Karpas-422 (cell line): ENCODE data around the gene BRS3. TPM values are rescaled to one million over a fixed set of nuclear protein-coding genes. Genes with fewer than 3 reads are reported as not detected.

Experiments
- DNase-seq: peaks from one replicate; pipeline ENCODE4 v3.0.0-alpha.2; 2015
- H2AFZ ChIP-seq: fragments of 200-600 bp; sonication (generic); 2 replicates; pipeline ENCODE4 v1.6.1; 2014; ENCODE audit warnings: antibody characterized with exemption, low read length, mixed read lengths
- H3K27ac ChIP-seq: fragments of 200-600 bp; sonication (generic); 2 replicates; pipeline ENCODE4 v1.5.1; 2014; ENCODE audit warnings: mild to moderate bottlenecking, low read length, moderate library complexity
- H3K27me3 ChIP-seq: fragments of 200-600 bp; sonication (generic); 2 replicates; pipeline ENCODE4 v1.6.1; 2014; ENCODE audit warnings: low read length, mixed read lengths
- H3K36me3 ChIP-seq: fragments of 200-600 bp; sonication (generic); 2 replicates; pipeline ENCODE4 v1.6.1; 2014; ENCODE audit warnings: low read length, mixed read lengths; ENCODE audit not compliant: insufficient read depth
- H3K4me1 ChIP-seq: fragments of 200-600 bp; sonication (generic); 2 replicates; pipeline ENCODE4 v1.6.1; 2014; ENCODE audit warnings: mild to moderate bottlenecking, low read length, mixed read lengths
- H3K4me2 ChIP-seq: fragments of 200-600 bp; sonication (generic); 2 replicates; pipeline ENCODE4 v1.6.1; 2014; ENCODE audit warnings: low read length, low read depth, mild to moderate bottlenecking; ENCODE audit not compliant: poor library complexity, severe bottlenecking
- H3K4me3 ChIP-seq: fragments of 200-600 bp; sonication (generic); 2 replicates; pipeline ENCODE4 v1.5.1; 2014; ENCODE audit warnings: mild to moderate bottlenecking, antibody characterized with exemption, low read length, mixed read lengths
- H3K79me2 ChIP-seq: fragments of 200-600 bp; sonication (generic); 2 replicates; pipeline ENCODE4 v1.6.1; 2014; ENCODE audit warnings: mild to moderate bottlenecking, low read length, mixed read lengths
- H3K9ac ChIP-seq: fragments of 200-600 bp; sonication (generic); 2 replicates; pipeline ENCODE4 v1.6.0; 2014; ENCODE audit warnings: low read length
- H3K9me2 ChIP-seq: fragments of 200-600 bp; sonication (generic), shearing (Covaris generic); replicated peaks from 2 replicates; pipeline ENCODE4 v1.6.0; 2014; ENCODE audit warnings: mild to moderate bottlenecking, low read length, moderate library complexity; ENCODE audit not compliant: insufficient read depth
- H3K9me3 ChIP-seq: fragments of 300-700, 200-600 bp; sonication (generic); 2 replicates; pipeline ENCODE4 v1.6.1; 2014; ENCODE audit warnings: low read length, mixed read lengths
- H4K20me1 ChIP-seq: fragments of 200-600 bp; sonication (generic); 2 replicates; pipeline ENCODE4 v1.6.1; 2014; ENCODE audit warnings: mild to moderate bottlenecking, antibody characterized with exemption, low read length, low read depth; ENCODE audit not compliant: insufficient read depth
- total RNA-seq: library from RNA; depleted of rRNA; stranded (reverse); fragments of >200 nt; shearing (Covaris generic); gene quantifications from 2 replicates; pipeline ENCODE4 v1.2.3, GENCODE V29; 2014; ENCODE audit warnings: low replicate concordance

BRS3 gene
- total RNA-seq, 1 experiment from 2014 or later = not detected

- Histone ChIP-seq H3K27me3 (no peaks in the 10 kb centered on the region), H3K79me2 (no peaks in the 10 kb centered on the region), H3K9me3 (no peaks in the 10 kb centered on the region), H3K36me3 (no peaks in the 10 kb centered on the region), H3K27ac (no peak overlapping the region), H3K9ac (no peak overlapping the region), H3K4me1 (peaks cover 13% of the 10 kb centered on the region), H3K4me2 (no peak overlapping the region), H2AFZ (no peak overlapping the region), H3K9me2 (no peaks in the 10 kb centered on the region), H4K20me1 (no peaks in the 10 kb centered on the region), H3K4me3 (no peak overlapping the region)
- DNase-seq = peak; percentile 4
These were observed 12.5 kb upstream of the BRS3 start for GRCh38 chrX:136475236-136475635.

GRCh38 chrX:136476501-136476900 lies 11.2 kb upstream of the BRS3 start:
- Histone ChIP-seq H3K9me2 (no peaks in the 10 kb centered on the region), H3K36me3 (no peaks in the 10 kb centered on the region), H3K9me3 (no peaks in the 10 kb centered on the region), H3K4me3 (no peak overlapping the region), H3K27ac (no peak overlapping the region), H3K4me2 (peak overlapping the region; percentile 14), H3K27me3 (no peaks in the 10 kb centered on the region), H2AFZ (no peak overlapping the region), H3K4me1 (peaks cover 13% of the 10 kb centered on the region), H4K20me1 (no peaks in the 10 kb centered on the region), H3K9ac (no peak overlapping the region), H3K79me2 (no peaks in the 10 kb centered on the region)
- DNase-seq = peak; percentile 46

- Histone ChIP-seq H4K20me1 (no peaks in the 10 kb centered on the region), H3K27me3 (no peaks in the 10 kb centered on the region), H3K9me2 (no peaks in the 10 kb centered on the region), H3K79me2 (no peaks in the 10 kb centered on the region), H3K9ac (no peak overlapping the region), H3K4me2 (peak overlapping the region; percentile 14), H3K9me3 (no peaks in the 10 kb centered on the region), H3K27ac (no peak overlapping the region), H3K4me3 (no peak overlapping the region), H3K36me3 (no peaks in the 10 kb centered on the region), H2AFZ (no peak overlapping the region), H3K4me1 (peaks cover 13% of the 10 kb centered on the region)
- DNase-seq = peak; percentile 50
These were observed 10.7 kb upstream of the BRS3 start for GRCh38 chrX:136477026-136477425.

- Histone ChIP-seq H3K79me2 (no peaks in the 10 kb centered on the region), H3K9me2 (no peaks in the 10 kb centered on the region), H3K4me2 (no peak overlapping the region), H3K4me3 (no peak overlapping the region), H3K27ac (no peak overlapping the region), H3K27me3 (no peaks in the 10 kb centered on the region), H4K20me1 (no peaks in the 10 kb centered on the region), H3K4me1 (peaks cover 13% of the 10 kb centered on the region), H3K9me3 (no peaks in the 10 kb centered on the region), H3K9ac (no peak overlapping the region), H2AFZ (no peak overlapping the region), H3K36me3 (no peaks in the 10 kb centered on the region)
- DNase-seq = no peak
These were observed 7.4 kb upstream of the BRS3 start for GRCh38 chrX:136480383-136480782.

GRCh38 chrX:136488706-136489105 lies 959 bp downstream of the BRS3 start:
- H2AFZ ChIP-seq = no peak overlapping the region
- H3K27me3 ChIP-seq = 0 out of 2 replicates have a peak, but pooled peaks cover 2% of the 10 kb centered on the region
- H3K9me3 ChIP-seq = no peaks in the 10 kb centered on the region
- no peaks in the 10 kb centered on the region for H3K79me2 ChIP-seq
- H4K20me1 ChIP-seq = no peaks in the 10 kb centered on the region
- no peaks in the 10 kb centered on the region for H3K9me2 ChIP-seq
- no peak overlapping the region for H3K4me2 ChIP-seq
- no peak overlapping the region for H3K4me3 ChIP-seq
- no peak overlapping the region for H3K27ac ChIP-seq
- H3K4me1 ChIP-seq = no peaks in the 10 kb centered on the region; the same call in 1 of the 2 replicates
- H3K36me3 ChIP-seq = no peaks in the 10 kb centered on the region
- H3K9ac ChIP-seq = no peak overlapping the region
- DNase-seq = peak; percentile 38

- Histone ChIP-seq H3K4me1 (peaks cover 14% of the 10 kb centered on the region), H3K4me2 (no peak overlapping the region), H3K36me3 (no peaks in the 10 kb centered on the region), H4K20me1 (no peaks in the 10 kb centered on the region), H3K27ac (no peak overlapping the region), H3K9me3 (no peaks in the 10 kb centered on the region), H3K79me2 (no peaks in the 10 kb centered on the region), H3K9ac (no peak overlapping the region), H3K27me3 (0 out of 2 replicates have a peak, but pooled peaks cover 2% of the 10 kb centered on the region), H3K9me2 (no peaks in the 10 kb centered on the region), H3K4me3 (no peak overlapping the region), H2AFZ (no peak overlapping the region)
- no peak for DNase-seq
These were observed 4.1 kb downstream of the BRS3 start for GRCh38 chrX:136491832-136492231.

- peaks cover 14% of the 10 kb centered on the region for H3K4me1 ChIP-seq
- no peaks in the 10 kb centered on the region for H3K9me3 ChIP-seq
- no peaks in the 10 kb centered on the region for H3K9me2 ChIP-seq
- no peak overlapping the region for H3K27ac ChIP-seq
- H3K4me2 ChIP-seq = no peak overlapping the region
- DNase-seq = no peak
- H4K20me1 ChIP-seq = no peaks in the 10 kb centered on the region
- H3K36me3 ChIP-seq = no peaks in the 10 kb centered on the region
- H3K9ac ChIP-seq = no peak overlapping the region
- no peak overlapping the region for H2AFZ ChIP-seq
- peaks cover 5% of the 10 kb centered on the region for H3K79me2 ChIP-seq
- no peak overlapping the region for H3K4me3 ChIP-seq
- H3K27me3 ChIP-seq = 0 out of 2 replicates have a peak, but pooled peaks cover 2% of the 10 kb centered on the region
These were observed 5.3 kb downstream of the BRS3 start for GRCh38 chrX:136493011-136493410.

GRCh38 chrX:136495043-136495442 lies 7.3 kb downstream of the BRS3 start:
- Histone ChIP-seq H3K79me2 (peaks cover 26% of the 10 kb centered on the region), H2AFZ (no peak overlapping the region), H3K9me3 (no peaks in the 10 kb centered on the region), H3K4me2 (no peak overlapping the region), H3K4me3 (no peak overlapping the region), H3K27ac (no peak overlapping the region), H3K36me3 (peaks cover 6% of the 10 kb centered on the region; the same call in 1 of the 2 replicates), H3K4me1 (peaks cover 21% of the 10 kb centered on the region), H3K9me2 (no peaks in the 10 kb centered on the region), H4K20me1 (no peaks in the 10 kb centered on the region), H3K27me3 (0 out of 2 replicates have a peak, but pooled peaks cover 2% of the 10 kb centered on the region), H3K9ac (no peak overlapping the region)
- DNase-seq = peak; percentile 32
